ENCODE data around the gene HES5.

The HES5 gene

DNA sequence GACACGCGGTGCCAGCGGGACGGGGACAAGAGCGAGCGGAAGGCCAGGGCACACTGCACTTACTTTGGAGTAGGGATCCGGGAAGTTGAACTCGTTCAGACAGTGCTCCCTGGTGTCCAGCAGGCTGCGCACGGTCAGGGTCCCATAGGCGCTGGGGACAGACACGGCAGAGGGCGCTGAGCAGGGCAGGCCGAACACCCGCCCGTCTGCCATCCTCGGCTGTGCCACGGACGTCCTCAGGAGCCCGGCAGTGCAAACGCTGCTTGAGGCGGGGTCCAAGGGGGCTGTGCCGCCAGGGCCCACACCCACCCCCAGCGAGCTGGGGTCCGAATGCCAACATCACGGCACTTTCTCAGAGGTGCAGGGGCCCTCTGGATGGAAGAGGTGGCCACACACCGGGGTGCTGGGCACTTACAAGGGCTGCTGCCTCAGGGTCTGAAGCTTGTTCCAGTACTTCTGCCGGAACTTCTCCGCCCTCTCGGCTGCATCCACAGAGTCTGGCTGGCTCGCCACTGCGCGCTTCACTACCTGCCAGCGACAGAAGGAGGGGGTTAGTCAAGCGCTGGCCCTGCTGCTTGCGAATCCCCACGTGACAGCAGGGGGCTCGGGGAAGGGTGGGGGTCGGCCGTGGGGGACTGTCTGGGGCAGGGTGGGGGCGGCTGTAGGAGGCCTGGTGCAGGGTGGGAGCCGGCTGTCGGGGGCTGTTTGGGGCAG, 16.0 kb downstream of the HES5 start:
- DNase-seq: no peak

DNA sequence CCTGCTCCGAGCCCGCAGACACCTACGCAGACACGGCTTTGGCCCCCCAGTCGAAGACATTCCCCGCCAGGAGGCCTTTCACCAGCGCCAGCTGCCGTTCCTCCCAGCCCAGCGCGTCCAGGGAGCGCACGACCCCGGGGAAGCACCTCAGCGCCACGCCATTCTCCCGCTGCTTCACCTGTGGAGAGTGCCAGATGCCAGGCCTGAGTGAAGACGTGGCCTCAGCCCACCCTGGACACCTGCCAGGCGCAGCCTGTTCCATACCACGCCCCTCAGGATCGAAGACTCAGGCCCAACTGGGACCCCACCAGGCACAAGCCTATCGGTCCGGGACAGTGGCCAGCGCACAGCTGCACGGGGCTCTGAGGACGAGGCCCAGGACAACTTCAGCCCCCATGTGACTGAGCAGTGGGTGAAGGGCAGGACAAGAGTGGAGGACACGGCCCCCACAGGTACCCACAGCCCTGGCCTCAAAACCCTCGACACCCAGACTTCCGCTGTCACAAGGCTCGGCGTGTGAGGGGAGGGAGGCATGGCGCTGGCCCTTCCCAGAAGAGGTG, 17.1 kb downstream of the HES5 start:
- no peak for DNase-seq

DNA sequence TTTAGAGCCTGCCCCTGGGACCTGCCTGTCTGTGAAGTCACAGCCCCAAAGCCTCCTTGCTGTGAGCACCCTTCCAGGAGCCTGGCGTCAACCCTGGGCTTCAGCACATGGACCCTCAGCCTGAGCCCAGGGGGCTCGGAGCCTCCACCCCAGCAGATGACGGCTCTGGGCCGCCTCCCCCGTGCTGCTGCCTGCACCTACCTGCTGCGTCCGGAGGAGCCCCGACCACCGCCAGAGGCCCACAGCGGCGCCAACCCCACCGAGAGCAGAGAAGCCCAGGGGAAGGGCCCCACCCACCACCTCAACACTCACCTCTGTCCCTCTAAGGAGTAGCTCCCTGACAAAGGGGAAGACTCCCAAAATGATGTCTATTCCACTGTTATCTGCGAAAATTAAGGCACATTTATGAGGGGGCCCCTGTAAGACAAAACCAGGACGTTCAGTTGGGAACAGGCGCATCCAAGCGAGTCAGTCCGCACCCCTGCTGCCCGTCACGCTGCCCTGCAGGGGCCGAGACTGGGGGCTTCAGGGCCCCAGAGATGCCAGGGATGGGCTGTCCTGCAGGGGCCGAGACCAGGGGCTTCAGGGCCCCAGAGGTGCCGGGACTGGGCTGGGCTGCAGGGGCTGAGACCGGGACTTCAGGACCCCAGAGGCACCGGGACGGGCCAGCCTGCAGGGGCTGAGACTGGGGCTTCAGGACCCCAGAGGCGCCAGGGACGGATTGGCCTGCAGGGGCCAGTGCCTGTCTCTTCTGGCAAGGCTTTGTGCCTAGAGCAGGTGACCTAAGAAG, 19.5 kb downstream of the HES5 start:
- DNase-seq: no peak

DNA sequence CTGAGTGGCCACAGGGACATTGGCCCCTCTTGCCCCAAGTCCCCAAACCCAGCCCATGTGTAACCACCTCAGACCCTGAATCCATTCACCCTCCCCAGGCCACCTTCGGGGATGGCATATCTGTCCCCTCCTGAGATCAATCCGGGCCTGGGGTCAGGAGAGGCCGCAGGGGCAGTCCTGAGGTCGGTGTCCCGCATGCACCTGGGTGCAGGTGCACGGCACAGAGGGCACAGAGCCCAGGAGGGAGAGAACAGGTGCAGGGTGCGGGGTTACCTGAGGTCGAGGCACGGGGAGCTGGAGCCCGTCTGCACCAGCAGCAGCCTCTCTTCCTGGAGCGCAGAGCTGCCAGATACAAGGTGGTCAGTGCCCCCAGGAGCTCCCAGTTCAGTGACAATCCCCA, 20.5 kb downstream of the HES5 start:
- no peak for DNase-seq

DNA sequence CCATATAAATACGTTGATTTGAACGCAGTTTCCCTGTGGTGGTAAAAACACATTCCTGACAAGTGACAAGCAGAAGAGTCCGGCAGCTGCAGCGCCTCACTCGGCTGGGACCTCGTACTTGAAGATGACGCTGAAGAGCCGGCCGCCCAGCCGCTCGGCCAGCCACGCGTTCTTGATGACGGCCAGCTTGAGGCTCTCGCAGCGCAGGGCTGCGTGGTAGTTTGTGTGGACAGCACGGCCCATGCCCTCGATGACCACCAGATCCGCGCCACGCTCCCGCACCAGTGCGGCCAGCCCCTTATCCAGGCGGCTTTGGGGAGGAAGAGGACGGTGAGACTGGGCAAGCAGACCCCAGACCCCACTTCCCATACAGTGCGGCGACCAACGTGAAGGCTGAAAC, 21.3 kb downstream of the HES5 start:
- no peak for DNase-seq

DNA sequence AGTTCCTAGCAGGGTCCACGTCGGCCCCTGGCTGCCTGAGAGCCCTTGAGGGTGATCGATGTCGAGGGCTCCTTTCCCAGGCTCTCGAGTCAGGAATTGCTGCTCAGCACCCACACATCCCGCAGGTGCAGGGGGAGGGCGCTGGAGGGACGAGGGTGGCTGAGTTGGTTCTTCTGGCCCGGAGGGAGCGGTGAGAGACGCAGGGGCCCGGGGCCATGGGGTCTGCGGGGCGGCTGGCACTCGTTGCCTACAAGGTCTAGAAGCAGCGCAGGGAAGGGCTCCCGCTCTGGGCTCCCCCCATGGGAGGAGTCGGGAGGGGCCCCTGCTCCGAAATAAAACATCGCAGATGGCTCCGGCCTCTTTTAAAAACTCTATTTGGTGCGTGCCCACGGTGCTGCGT, 21.9 kb downstream of the HES5 start:
- no peak for DNase-seq

DNA sequence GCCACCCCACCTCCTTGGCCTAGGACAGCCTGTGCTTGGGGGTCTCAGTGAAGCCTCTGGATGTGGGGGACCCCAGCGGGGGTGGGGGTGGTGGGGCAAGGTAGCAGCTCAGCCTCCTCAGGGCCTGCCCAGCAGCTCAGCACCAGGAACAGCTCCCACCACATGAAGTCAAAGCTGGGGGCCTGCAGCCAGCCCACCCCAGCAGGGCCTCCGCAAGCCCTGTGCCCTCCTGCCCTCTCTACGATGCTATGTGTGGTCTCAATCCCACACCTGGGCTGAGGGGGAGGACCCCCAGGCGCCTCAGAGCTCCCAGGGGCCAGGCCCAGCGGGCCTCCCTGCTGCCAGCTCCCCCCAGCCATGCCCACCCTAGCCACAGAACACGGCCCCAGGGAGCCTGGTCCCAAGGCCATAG, 22.3 kb downstream of the HES5 start:
- no peak for DNase-seq

DNA sequence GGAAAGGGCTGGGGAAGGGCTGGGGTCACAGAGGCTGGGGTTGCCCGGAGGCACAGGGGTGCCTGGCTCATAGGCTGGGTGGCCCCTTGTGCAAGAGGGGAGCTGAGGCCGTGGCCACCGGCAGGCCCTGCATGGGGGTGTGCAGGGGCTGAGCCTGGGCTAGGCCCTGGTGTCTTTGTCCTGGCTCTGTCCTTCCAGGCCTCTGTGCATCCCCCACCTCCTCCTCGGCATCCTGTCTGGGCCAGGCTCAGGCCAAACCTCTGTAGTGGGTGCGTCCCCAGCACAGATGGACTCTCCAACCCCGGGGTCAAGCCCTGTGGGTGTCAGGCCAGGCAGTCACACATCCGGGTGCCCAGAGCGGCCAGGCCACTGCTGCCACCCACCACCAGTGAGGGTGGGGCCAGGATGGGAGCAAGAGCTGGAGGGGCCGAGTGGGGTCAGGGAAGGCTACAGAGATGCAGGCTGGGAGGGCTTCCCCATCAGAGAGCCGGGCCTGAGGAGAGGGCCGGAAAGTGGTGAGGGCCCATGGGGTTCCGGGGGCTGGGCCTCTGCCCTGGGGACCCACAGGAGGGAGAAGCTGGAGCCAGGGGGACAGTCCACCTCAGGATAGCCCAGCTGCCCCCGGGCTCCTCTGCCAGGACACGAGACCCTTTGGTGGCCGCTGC, 23.0 kb downstream of the HES5 start:
- no peak for DNase-seq

DNA sequence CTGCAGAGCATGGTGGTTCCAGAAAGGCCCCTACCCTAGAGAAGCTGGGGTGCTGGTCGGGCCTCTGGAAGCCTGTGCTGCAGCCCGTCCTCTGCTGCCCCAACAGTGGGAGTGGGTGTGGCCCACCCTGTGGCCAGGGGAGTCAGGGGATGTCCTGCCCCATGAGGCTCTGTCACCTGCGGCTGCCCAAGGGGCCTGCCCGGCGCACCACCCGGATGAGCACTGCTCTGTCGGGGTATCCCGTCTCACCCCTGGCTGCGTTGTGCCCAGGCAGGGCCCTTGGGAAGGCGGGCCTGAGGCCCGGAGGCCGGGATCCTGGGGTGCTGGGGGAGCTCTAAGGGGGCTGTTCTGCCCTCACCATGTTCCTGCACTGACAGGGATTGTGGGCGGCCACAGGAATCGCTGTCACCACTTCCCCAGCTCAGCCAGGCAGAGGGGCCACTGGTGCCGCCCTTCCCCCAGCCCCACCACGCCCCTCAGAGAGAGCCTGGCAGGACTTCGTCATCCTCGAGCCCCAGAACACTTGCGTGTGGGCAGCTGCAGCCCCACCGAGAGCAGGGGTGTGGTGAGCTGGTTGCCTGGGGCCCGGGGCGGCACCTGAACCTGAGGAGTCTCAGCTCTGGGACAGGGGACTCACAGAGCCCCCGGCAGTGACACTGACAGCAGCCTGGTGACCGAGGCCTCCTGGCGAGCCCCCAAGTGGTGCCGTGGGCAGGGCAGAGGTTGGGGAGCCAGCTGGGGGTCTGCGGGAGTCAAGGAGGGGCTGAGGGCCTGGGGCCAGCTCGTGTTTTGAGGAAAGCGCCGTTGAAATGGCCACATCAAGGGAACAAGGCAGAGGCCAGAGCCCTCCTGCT, 23.8 kb downstream of the HES5 start:
- no peak for DNase-seq

DNA sequence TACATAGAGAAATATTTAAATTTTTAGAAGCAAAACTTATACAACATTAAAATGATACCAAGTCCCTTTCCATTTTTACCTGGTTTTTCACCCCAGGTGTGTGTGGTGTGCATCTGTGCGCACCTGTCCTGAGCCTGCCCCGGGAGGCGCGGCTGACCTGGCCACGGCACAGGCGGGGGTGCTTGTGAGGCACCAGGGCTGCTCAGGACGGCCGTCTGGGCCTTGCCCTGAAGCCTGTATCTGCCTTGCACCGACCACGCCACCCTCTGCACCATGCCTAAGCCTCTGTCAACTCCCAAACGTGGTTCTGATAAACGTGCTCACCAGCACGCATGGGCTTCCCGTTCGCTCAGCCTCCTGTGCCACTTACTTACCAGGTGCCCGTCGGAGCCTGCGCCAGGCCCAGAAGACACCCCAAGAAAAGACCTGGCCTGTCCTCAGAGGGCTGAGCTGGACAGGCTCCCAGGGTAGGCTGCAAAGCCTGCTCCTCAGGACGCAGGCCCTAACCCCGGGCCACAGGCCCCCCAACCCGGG, 24.5 kb downstream of the HES5 start:
- no peak for DNase-seq

DNA sequence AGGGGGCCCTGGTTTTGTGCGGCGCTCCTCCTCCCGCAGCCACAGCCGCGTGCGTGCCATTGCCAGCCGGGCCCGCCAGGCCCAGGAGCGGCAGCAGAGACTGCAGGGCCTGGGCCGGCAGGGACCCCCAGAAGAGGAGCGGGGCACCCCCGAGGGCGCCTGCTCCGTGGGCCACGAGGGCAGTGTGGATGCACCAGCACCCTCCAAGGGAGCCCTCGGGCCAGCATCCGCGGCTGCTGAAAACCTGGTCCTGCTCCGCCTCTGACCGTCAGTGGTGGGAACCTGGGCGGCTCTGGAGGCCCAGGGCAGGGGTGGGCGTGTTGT, 25.2 kb downstream of the HES5 start:
- no peak for DNase-seq

DNA sequence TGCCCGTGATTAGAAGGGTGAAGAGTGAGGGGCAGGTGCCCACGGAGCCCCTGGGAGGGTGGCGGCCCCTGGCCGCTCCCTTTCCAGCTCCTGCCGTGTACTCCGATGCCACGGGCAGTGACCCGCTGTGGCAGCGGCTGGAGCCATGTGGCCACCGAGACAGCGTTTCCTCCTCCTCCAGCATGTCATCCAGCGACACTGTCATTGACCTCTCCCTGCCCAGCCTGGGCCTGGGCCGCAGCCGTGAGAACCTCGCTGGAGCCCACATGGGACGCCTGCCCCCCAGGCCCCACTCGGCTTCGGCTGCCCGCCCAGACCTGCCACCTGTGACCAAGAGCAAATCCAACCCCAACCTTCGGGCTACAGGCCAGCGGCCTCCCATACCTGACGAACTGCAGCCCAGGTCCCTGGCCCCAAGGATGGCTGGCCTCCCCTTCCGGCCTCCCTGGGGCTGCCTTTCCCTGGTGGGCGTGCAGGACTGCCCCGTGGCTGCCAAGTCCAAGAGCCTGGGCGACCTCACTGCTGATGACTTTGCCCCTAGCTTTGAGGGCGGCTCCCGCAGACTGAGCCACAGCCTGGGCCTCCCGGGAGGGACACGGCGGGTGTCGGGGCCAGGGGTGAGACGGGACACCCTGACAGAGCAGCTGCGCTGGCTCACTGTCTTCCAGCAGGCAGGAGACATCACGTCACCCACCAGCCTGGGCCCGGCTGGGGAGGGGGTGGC, 25.7 kb downstream of the HES5 start:
- no peak for DNase-seq

DNA sequence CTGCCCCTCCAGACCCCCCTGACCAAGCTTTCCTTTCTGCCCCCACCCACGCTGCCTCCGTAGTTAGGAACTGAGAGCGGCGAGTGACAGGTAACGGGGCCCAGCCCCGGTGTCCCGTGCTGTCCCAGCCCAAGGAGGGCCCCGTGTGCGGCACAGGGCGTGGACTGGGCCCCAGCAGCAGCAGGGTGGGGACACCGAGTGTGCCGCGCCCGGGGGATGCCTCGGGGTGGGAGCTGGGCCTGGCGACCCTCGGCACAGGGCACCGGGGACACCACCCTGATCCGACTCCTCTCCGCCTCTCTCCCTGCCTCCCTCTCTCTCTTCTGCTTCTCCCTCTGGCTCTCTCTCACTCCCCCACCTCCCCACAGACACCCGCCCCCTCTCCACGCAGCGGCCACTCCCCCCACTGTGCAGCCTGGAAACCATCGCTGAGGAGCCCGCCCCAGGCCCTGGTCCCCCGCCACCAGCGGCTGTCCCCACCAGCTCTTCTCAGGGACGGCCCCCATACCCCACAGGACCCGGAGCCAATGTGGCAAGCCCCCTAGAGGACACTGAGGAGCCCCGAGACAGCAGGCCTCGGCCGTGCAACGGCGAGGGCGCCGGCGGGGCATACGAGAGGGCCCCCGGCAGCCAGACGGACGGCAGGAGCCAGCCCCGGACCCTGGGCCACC, 26.4 kb downstream of the HES5 start:
- no peak for DNase-seq

DNA sequence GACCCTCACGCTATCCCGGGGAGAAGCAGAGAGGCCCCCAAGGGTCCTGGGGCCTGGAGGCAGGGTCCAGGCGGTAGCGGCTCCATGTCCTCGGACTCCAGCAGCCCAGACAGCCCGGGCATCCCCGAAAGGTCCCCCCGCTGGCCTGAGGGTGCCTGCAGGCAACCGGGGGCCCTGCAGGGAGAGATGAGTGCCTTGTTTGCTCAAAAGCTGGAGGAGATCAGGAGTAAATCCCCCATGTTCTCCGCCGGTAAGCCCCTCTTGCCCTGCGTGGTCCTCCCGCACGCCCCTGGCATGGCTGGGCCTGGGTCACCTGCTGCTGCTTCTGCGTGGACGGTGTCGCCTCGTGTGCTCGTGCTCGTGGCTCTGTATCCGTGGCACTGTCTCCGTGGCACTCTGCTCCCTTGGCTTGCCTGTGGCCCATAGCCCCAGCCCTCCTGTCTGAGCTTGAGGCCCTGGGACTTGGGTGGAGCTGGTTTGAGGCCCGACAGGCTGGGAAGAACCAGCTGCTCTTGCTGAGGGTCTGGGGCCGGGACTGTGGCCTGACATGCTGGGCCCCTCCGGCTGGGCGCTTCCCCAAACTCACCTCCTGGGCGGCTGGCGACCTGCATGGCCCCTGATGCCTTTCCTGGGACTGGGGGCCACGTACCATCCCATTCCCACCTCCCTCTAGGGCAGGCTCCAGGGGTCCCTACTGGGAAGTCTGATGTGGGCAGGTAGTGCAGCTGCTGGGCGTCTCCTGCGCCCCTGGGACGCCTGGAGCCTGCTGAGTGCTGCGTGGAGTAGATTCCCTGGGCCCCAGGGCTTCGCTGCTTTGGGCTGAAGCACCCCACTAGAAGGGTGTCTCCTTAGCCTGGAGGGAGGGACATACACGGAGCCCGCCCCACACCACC, 27.2 kb downstream of the HES5 start:
- DNase-seq: no peak

DNA sequence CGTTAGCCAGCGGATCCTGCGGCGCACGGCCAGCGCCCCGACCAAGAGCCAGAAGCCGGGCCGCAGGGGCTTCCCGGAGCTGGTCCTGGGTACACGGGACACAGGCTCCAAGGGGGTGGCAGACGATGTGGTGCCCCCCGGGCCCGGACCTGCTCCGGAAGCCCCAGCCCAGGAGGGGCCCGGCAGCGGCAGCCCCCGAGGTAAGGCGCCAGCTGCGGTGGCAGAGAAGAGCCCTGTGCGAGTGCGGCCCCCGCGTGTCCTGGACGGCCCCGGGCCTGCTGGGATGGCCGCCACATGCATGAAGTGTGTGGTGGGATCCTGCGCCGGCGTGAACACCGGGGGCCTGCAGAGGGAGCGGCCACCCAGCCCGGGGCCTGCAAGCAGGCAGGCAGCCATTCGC, 27.9 kb downstream of the HES5 start:
- DNase-seq: no peak

DNA sequence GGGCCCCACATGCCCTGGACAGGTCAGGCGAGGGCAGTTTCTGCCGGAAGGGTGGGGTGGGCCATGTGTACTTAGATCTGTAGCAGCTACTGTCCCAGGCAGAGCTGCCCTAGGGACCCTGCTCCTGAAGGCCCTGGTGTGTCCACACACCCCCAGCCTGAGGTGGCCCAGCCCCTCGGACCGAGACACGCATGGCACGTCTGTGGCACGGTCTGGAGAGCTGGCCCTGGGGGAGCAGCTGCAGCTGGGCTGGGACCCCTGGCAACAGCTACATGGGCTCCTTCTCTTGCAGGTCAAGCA, 28.3 kb downstream of the HES5 start:
- DNase-seq: no peak

DNA sequence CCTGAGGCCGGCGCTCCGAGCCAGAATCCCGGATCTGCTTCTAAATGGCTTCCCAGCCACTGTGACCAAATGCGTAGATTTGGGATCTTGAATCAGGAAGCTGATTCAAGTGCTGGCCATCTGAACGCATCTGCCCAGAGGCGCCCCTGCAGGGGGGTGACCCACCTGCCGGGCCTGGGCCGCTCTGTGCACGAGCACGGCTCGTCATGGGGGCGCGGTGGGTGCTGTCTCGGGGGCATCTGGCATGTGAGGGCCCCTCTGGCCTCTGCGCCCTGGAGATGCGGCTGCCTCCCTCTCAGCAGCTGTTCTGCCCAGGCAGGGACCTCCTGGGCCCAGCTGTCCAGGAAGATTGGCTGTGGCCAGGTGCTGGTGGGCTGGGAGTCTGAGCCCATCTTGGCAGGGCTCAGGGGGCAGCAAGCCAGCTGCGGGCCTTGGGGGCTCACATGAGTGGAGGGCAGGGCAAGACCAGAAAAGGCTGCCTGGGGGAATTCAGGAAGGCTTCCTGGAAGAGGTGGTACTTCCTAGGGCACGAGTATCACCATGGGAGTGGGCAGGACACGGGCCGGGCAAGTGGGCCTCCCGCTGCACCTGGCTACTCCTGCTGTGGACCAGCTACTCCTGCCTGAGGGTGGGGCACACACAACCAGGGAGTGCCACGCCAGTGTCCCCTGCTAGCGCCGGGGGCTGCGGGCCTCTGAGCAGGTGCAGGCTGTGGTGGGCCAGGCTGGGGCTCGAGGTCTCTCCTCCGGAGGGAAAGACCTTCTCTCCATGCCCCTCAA, 28.8 kb downstream of the HES5 start:
- no peak for DNase-seq

DNA sequence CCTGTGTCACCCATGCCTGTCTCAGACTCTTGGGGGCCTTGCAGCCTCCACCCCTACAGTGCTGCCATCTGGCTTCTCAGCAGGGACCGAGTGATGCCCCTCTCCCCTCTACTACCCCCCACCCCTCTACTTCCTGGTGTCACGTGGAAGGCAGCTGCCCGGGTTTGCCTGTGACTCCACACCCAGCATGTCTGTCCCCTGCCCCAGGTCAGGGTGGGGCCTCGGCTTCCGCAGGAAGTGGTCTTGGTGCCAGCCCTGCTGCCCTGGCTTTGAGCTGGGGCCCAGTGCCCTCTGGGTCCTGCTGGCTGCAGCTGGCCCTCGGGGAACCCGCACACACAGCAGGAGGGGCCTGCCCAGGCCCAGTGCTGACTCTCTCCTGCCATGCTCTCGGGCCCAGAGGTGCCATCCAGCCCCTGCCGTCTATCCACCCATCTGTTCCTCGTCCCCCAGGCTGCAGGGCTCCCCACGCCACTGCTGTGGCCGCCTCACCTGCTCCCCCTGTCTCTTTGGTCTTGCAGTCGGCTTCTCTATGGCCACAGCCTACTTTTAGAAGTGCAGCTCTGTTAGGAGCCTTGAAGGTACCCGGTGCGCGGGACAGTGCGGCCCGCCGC, 30.0 kb downstream of the HES5 start:
- no peak for DNase-seq

DNA sequence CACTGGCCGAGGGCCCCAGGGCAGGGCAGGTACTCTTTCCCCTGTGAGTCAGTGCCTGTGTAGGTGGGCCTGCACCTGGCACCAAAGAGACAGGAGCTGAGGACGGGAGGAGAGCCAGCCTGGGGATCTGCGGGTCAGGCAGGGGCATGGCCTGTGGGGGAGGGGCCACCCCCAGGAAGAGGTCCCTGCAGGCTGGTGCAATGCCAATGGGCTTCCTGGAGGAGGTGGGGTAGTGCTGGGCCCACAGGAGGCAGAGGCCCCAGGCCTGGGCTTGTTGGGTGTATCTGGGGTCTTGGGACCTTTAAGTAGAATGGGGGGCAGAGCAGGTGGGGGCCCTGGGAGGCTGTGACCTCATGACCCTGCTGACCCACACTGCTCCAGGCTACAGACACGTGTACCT, 30.8 kb downstream of the HES5 start:
- DNase-seq: no peak

Measured in NCI-H510A (cell line).